Neural progenitor cell (in vitro differentiated cells): ENCODE measurements around the gene P2RX3. TPM values are rescaled to one million over a fixed set of nuclear protein-coding genes. Genes with fewer than 3 reads are reported as not detected.

ENCODE experiments used
- DNase-seq: peaks from one replicate; pipeline ENCODE4 v3.0.0-alpha.2; 2016; ENCODE audit warnings: low spot score
- H2AFZ ChIP-seq: fragments of 200-600 bp; sonication (generic); replicated peaks from 2 replicates; pipeline ENCODE4 v1.6.1; 2016; ENCODE audit warnings: antibody characterized with exemption
- H3F3A ChIP-seq: fragments of 200-600 bp; sonication (generic); 2 replicates; pipeline ENCODE4 v1.6.1; 2016; ENCODE audit warnings: antibody characterized with exemption, low read depth
- H3K27ac ChIP-seq: fragments of 200-600 bp; sonication (generic); 2 replicates; pipeline ENCODE4 v1.5.1; 2016; ENCODE audit warnings: mild to moderate bottlenecking
- H3K27me3 ChIP-seq: fragments of 200-600 bp; sonication (generic); 2 replicates; pipeline ENCODE4 v1.6.1; 2016; ENCODE audit warnings: mild to moderate bottlenecking, moderate library complexity
- H3K36me3 ChIP-seq: fragments of 200-600 bp; sonication (generic); 2 replicates; pipeline ENCODE4 v1.5.1; 2016
- H3K4me1 ChIP-seq: fragments of 200-600 bp; sonication (generic); 2 replicates; pipeline ENCODE4 v1.6.1; 2016; ENCODE audit warnings: mixed run types
- H3K4me2 ChIP-seq: fragments of 200-600 bp; sonication (generic); 2 replicates; pipeline ENCODE4 v1.6.1; 2016
- H3K4me3 ChIP-seq: fragments of 200-600 bp; sonication (generic); 2 replicates; pipeline ENCODE4 v1.5.1; 2016
- H3K79me2 ChIP-seq: fragments of 200-600 bp; sonication (generic); 2 replicates; pipeline ENCODE4 v1.6.1; 2016; ENCODE audit warnings: low read depth
- H3K9ac ChIP-seq: fragments of 200-600 bp; sonication (generic); 2 replicates; pipeline ENCODE4 v1.6.1; 2016
- H3K9me3 ChIP-seq: fragments of 200-600 bp; sonication (generic); 2 replicates; pipeline ENCODE4 v1.5.1; 2016; ENCODE audit warnings: low read depth
- H4K20me1 ChIP-seq: fragments of 200-600 bp; sonication (generic); 2 replicates; pipeline ENCODE4 v1.6.1; 2016; ENCODE audit warnings: low read depth
- H3K27ac Mint-ChIP-seq: 3 replicates; pipeline ENCODE4 v1.8.0; 2021; ENCODE audit warnings: mixed read lengths
- H3K27me3 Mint-ChIP-seq: 2 replicates; pipeline ENCODE4 v1.8.0; 2022; ENCODE audit warnings: low read depth, mild to moderate bottlenecking, inconsistent platforms, moderate library complexity, mixed read lengths; ENCODE audit not compliant: insufficient read depth
- H3K36me3 Mint-ChIP-seq: 3 replicates; pipeline ENCODE4 v1.8.0; 2021; ENCODE audit warnings: mixed read lengths
- H3K4me1 Mint-ChIP-seq: 3 replicates; pipeline ENCODE4 v1.8.0; 2021; ENCODE audit warnings: mixed read lengths
- H3K4me3 Mint-ChIP-seq: 3 replicates; pipeline ENCODE4 v1.8.0; 2021; ENCODE audit warnings: mild to moderate bottlenecking, moderate library complexity, mixed read lengths
- H3K9me3 Mint-ChIP-seq: 3 replicates; pipeline ENCODE4 v1.8.0; 2020; ENCODE audit warnings: mixed read lengths
- EZH2 ChIP-seq: fragments of 200-600 bp; sonication (generic); IDR thresholded peaks from 2 replicates; pipeline ENCODE4 v1.6.1; 2017; ENCODE audit warnings: antibody characterized with exemption, mild to moderate bottlenecking, moderate library complexity
- EZH2phosphoT487 ChIP-seq: fragments of 200-600 bp; sonication (generic); IDR thresholded peaks from 2 replicates; pipeline ENCODE4 v1.6.1; 2017; ENCODE audit warnings: antibody characterized with exemption
- total RNA-seq: library from RNA; depleted of rRNA; stranded (reverse); fragments of >200 nt; gene quantifications from 2 replicates; pipeline ENCODE4 v1.2.3, GENCODE V29; 2015; ENCODE audit warnings: low replicate concordance
- TF ChIP-seq, protein P1 (sequence below): fragments of 200-600 bp; sonication (generic); IDR thresholded peaks from 2 replicates; pipeline ENCODE4 v1.5.1; 2017; ENCODE audit warnings: antibody characterized with exemption, mild to moderate bottlenecking

Gene P2RX3
- total RNA-seq, 1 donor from 2014 or later, result 2.4 TPM

DNA sequence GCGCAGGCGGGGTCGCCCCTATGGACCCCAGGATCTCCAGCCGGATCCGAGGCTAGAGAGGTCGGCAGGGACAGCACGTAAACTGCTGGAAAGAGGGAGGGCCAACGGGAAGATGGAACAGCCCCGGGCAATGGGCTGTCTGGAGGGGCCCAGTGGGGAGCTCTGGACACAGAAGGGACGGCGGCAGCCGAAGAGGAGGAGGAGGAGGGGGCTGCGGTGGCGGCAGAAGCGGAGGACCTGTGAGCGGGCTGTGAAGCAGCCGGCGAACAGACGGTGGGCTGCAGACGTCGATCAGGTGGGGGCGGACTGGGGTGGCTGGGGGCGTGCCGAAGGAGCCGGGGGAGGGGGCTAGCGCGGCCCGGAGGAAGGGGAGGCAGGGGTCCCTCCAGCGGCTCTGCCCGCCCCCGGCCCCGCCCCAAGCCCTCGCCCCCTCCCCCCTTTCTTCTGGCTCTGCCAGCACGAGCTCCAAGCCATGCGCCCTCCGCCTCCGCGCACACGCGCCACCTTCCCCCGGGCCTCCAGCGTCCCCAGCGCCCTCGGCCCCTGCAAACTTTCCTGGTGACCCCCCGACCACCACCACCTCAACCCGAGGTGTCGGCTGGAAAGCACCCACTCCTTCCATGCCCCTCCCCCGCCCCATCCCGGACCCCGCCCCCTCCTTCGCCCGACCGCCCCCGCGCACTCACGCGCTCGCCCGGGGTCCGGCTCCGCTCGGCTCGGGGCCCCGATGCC, 13.8 kb upstream of the P2RX3 start:
- Mint-ChIP-seq H3K4me1 (peaks cover 50% of the 10 kb centered on the region), H3K36me3 (peaks cover 36% of the 10 kb centered on the region)
- H4K20me1 ChIP-seq, result peaks cover 36% of the 10 kb centered on the region

DNA sequence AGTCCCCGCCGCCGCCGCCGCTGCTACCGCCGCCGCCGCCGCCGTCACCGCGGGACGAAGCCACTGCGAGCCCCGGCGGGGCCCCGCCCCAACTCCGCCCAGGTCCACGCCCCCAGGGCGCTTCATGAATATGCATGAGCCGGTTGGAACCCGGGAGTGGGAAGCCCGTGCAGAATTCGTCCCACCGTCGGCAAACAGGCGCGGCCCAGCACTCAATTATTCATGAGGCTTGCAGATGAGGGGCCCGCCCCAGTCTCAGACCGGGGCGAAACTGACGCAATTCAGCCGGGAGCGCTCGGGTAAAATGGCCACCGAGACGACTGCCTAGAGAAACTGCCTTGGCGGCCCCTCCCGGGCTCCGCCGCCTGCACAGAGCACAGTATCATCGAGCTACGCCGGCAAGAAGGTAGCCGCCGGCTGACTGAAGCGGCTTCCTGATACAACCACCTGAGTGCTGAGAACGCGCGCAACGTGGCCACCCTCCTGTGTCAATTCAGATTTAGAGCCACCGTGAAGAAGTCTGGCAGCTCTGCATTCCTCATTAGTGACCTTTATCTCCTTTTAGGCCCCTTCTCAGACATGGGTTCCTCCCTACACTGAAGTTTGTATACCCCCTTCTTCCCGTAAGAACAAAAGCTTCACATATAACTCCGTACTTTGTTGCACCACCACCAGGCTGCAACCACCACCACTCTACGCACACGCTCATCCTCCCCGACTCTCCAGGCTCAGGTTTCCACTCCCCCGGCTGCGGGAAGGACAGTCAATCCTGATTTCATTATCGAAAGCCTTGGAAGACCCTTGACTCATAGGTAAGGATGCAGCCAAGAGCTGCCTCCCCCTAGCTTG, 13.0 kb upstream of the P2RX3 start, which contains the start of gene TNKS1BP1:
Gene TNKS1BP1 (minus strand): TSS at position 67 of the 849 bp plus-strand sequence. CDS start 3,067 bp downstream, outside the sequence.
- Histone ChIP-seq H3K4me2 (peak within 1 kb of the TSS; percentile 94), H4K20me1 (peaks cover 34% of the 10 kb centered on the region), H3F3A (peaks cover 49% of the 10 kb centered on the region), H3K36me3 (no peaks in the 10 kb centered on the region), H3K4me1 (peaks cover 38% of the 10 kb centered on the region), H3K9ac (peak within 1 kb of the TSS; percentile 63), H3K27me3 (no peaks in the 10 kb centered on the region), H2AFZ (peak within 1 kb of the TSS; percentile 92), H3K9me3 (no peaks in the 10 kb centered on the region), H3K27ac (peak within 1 kb of the TSS; percentile 95), H3K4me3 (peak within 1 kb of the TSS; percentile 93), H3K79me2 (peaks cover 40% of the 10 kb centered on the region)
- Mint-ChIP-seq H3K4me1 (peaks cover 50% of the 10 kb centered on the region), H3K9me3 (no peaks in the 10 kb centered on the region), H3K27ac (peak within 1 kb of the TSS; percentile 97), H3K27me3 (peaks cover 10% of the 10 kb centered on the region), H3K4me3 (peak within 1 kb of the TSS; percentile 96), H3K36me3 (peaks cover 42% of the 10 kb centered on the region)
- TF ChIP-seq, protein P1, sequence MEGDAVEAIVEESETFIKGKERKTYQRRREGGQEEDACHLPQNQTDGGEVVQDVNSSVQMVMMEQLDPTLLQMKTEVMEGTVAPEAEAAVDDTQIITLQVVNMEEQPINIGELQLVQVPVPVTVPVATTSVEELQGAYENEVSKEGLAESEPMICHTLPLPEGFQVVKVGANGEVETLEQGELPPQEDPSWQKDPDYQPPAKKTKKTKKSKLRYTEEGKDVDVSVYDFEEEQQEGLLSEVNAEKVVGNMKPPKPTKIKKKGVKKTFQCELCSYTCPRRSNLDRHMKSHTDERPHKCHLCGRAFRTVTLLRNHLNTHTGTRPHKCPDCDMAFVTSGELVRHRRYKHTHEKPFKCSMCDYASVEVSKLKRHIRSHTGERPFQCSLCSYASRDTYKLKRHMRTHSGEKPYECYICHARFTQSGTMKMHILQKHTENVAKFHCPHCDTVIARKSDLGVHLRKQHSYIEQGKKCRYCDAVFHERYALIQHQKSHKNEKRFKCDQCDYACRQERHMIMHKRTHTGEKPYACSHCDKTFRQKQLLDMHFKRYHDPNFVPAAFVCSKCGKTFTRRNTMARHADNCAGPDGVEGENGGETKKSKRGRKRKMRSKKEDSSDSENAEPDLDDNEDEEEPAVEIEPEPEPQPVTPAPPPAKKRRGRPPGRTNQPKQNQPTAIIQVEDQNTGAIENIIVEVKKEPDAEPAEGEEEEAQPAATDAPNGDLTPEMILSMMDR, result no peak
- TF ChIP-seq EZH2 (no peak), EZH2phosphoT487 (no peak)
- peak; percentile 98 for DNase-seq

More for the DNA sequence above, 13.8 kb upstream of the P2RX3 start:
- peak overlapping the region; percentile 59 for H3K9ac ChIP-seq
- no peaks in the 10 kb centered on the region for H3K9me3 ChIP-seq
- Mint-ChIP-seq H3K27me3 (peaks cover 10% of the 10 kb centered on the region), H3K4me3 (peak overlapping the region; percentile 96), H3K27ac (peak overlapping the region; percentile 97), H3K9me3 (no peaks in the 10 kb centered on the region)
- no peaks in the 10 kb centered on the region for H3K27me3 ChIP-seq
- H3K4me2 ChIP-seq, result peak overlapping the region; percentile 94
- H2AFZ ChIP-seq, result no peak overlapping the region
- H3K4me3 ChIP-seq, result peak overlapping the region; percentile 93
- H3K36me3 ChIP-seq, result peaks cover under 1% of the 10 kb centered on the region
- TF ChIP-seq EZH2phosphoT487 (no peak), EZH2 (no peak)
- TF ChIP-seq, protein P1, result no peak
- peaks cover 38% of the 10 kb centered on the region for H3K4me1 ChIP-seq
- H3K27ac ChIP-seq, result peak overlapping the region; percentile 95
- peak; percentile 88 for DNase-seq
- peaks cover 48% of the 10 kb centered on the region for H3K79me2 ChIP-seq
- H3F3A ChIP-seq, result peaks cover 49% of the 10 kb centered on the region

DNA sequence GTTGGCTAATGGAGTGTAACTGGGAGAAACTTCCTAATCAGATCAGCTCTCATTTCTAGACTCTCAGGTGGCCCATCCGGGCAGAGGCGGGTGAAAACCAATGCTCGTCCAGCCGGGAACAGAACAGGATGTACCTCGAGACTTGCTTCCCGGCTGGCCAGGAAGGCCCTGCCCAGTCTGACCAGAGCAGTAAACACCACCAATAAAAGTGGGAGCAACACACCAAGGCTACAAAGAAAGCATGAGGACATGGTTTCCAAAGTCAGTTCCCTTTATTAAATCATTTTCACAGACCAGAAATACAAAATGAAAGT, 12.5 kb upstream of the P2RX3 start:
- peaks cover 50% of the 10 kb centered on the region for H3K4me1 Mint-ChIP-seq
- Histone ChIP-seq H4K20me1 (peaks cover 33% of the 10 kb centered on the region), H3F3A (peaks cover 49% of the 10 kb centered on the region), H2AFZ (no peak overlapping the region), H3K4me3 (peak overlapping the region; percentile 93), H3K4me1 (peaks cover 38% of the 10 kb centered on the region), H3K9ac (peak overlapping the region; percentile 63), H3K27me3 (no peaks in the 10 kb centered on the region), H3K9me3 (no peaks in the 10 kb centered on the region), H3K79me2 (peaks cover 35% of the 10 kb centered on the region), H3K36me3 (no peaks in the 10 kb centered on the region), H3K4me2 (peak overlapping the region; percentile 94), H3K27ac (peak overlapping the region; percentile 95)
- peak overlapping the region; percentile 92 for H3K4me3 Mint-ChIP-seq
- peaks cover 43% of the 10 kb centered on the region for H3K36me3 Mint-ChIP-seq
- DNase-seq, result no peak
- peaks cover 10% of the 10 kb centered on the region for H3K27me3 Mint-ChIP-seq
- peak overlapping the region; percentile 96 for H3K27ac Mint-ChIP-seq
- TF ChIP-seq EZH2phosphoT487 (no peak), EZH2 (no peak)
- TF ChIP-seq, protein P1, result no peak
- H3K9me3 Mint-ChIP-seq, result no peaks in the 10 kb centered on the region
